IPS-NIHi7 (cell line): ENCODE data around the gene RHOT2.
A peak's percentile ranks its signal among the peaks of the same experiment; 100 is the strongest.
"Not testable (repeated sequence)": the region's sequence is repeated elsewhere in the genome, so short reads cannot be mapped to it uniquely, and the experiment has no call there.

ENCODE experiments used
- DNase-seq: peaks from one replicate; pipeline ENCODE4 v3.0.0; 2012; ENCODE audit warnings: mixed read lengths; ENCODE audit errors: extremely low spot score

The RHOT2 gene

DNA sequence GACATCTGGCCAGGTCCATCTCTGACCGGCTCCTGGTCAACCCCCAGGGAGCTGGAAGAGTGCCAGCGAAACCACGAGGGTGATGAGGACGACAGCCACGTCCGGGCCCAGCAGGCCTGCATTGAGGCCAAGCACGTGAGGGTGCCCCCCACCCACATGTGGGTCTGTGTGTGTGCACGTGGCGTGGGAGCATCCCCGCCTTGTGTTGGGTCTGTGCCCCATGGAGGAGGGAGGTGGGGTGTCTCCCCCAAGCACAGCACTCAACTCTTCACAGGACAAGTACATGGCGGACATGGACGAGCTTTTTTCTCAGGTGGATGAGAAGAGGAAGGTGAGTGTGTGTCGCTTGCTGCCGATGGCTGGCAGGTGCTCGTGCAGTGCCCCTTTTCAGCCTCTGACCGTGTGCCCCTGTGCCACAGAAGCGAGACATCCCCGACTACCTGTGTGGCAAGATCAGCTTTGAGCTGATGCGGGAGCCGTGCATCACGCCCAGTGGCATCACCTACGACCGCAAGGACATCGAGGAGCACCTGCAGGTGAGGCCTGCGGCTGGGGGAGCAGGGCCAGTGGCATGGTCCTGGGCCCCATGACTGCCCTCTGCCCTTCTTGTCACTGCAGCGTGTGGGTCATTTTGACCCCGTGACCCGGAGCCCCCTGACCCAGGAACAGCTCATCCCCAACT is 14.0 kb downstream of the RHOT2 start:
- DNase-seq: no peak

DNA sequence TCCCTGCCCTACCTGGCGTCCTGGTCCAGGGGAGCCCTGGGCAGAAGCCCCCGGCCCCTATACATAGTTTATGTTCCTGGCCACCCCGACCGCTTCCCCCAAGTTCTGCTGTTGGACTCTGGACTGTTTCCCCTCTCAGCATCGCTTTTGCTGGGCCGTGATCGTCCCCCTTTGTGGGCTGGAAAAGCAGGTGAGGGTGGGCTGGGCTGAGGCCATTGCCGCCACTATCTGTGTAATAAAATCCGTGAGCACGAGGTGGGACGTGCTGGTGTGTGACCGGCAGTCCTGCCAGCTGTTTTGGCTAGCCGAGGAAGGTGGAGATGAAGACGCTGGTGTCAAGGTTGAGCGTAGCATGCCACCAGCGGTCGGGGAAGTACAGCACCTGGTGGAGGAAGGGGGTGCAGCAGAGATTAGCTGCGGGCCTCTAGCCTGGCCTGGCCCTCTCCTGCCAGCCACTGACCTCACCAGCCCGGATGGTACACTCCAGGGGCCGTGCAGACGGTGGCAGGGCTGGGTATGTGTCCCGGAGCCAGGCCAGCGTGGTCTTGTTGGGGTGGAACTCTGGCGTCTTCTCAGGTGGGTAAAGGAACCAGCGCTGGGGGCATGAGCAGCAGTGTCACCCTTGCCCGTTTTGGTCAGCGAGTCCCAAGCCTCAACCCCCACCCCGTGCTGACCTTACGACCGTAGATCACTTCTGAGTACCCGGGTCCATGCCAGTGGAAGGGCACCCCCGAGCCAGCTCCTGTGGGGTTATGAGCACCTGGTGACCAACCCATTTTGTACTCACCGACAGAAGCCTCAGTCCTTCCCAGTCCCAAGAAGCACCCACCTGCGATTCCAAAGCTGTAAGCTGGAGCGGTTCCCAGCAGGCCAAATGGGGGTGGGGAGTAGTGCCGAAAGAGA is 14.8 kb downstream of the RHOT2 start:
- DNase-seq: no peak

DNA sequence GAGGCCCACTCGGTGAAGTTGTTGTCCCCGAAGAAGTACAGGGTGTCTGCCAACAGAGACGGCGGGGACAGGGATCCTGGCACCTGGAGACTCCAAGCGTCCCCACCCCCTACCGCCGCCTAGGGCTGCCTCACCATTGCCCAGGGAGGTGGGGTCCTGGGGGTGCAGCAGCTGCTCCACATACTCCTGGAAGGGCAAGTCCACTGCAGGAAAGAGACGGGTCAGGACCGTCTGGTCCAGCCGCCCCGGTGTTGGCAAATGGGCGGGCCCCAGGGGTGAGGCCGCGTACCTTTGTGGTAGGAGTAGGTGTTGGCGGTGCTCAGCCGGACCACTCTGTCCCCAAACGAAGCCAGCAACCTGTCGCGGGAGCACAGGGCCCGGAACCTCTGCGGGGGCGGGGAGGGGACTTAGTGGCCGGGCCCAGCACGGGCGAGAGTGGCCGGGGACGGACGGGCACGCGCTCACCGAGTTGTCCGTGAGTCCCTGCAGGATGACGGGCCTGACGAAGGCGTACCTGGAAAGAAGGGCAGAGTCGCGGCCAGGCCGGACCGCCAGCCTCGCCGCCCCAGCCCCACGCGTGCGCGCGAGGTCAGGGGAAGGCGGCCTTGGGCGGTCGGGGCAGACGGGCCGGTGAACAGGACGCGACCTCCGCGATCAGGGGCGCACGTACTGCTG is 15.6 kb downstream of the RHOT2 start:
- no peak for DNase-seq

DNA sequence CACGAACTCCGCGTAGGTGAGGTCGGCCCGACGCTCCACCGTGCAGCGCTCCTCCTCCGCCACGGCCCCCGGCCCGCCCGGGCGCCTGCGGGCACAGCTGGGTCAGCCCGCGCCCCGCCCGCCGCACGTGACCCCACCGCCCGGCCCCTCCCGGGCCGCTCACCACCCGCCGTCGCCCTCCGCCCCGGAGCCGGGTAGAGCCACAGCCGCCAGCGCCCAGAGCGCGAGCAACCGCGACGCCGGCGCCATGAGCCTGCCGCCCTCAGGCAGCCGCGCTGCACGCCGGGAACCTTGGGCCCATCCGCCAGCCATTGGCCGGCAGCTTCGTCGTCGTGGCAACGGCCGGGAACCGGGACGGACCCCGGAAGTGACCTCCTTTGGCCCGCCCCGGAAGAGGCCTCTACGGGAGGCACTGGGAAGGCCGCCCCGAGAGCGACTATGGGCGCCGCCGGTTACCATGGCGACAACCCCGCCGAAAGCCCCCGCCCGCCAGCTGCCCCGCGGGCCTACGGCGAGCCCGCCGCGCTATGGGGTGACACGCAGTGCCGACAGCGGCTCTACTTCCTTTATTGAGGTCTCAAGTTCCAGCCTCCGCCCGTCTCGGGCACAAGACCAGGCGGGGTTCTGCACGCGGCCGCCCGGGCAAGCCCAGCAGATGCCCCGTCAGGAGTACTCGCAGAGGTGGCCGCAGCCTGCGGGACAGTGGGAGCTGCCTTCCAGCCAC is 16.3 kb downstream of the RHOT2 start, which contains the start of gene JMJD8:
Gene JMJD8, minus strand, starts transcription at position 264 of the 724 bp plus-strand sequence. Its CDS starts 15 bp downstream, at position 249.
- DNase-seq: peak; percentile 94

DNA sequence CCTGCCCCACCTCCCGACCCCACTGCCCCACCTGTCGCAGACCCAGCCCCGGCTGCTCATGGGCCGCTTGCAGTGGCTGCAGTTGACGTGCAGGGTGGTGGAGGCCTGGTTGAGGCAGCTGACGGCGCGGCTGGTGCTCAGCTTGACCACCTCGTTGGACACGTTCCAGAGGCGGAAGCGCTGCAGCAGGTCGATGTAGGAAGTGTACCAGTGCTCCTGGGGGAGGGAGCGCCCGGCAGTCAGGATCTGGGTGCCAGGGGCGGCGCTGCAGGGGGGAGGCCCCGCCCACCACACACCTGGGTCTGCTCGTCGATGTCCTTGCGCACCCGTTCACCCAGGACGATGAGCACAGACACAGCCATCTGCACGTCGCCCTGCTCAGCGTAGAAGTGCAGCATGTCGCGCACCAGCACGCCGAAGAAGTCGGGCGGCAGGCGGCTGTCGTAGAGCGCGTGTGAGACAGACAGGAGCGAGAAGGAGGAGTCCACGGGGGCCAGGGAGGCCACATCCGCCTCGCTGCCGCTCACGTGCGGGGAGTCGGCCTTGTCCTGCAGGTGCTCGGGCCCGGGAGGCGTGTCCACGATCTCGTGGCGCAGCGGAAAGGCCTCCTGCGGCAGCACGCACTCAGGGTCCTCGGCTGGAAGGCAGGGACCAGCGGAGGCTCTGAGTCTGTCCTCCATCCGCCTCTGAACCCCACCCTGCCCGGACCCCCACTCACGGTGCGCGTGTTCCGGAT is 17.2 kb downstream of the RHOT2 start:
- DNase-seq: no peak

DNA sequence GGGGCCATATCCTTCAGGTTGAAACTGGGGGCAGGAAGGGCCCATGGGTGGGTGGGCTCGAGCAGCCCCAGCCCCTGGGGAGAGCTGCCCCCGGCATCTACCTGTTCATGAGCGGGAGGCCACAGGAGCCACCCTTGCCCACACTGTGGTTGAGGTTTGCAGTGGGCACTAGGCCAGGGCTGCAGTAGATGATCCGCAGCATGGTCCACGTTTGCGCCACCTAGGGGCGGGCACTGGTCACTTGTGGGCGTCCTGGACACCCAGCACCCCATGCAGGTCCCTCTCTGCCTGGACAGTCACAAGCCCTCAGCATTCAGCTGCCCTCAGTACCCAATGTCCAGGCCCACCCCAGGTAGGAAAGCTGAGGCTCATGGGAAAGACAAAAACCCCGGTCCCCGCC is 18.0 kb downstream of the RHOT2 start:
- no peak for DNase-seq

DNA sequence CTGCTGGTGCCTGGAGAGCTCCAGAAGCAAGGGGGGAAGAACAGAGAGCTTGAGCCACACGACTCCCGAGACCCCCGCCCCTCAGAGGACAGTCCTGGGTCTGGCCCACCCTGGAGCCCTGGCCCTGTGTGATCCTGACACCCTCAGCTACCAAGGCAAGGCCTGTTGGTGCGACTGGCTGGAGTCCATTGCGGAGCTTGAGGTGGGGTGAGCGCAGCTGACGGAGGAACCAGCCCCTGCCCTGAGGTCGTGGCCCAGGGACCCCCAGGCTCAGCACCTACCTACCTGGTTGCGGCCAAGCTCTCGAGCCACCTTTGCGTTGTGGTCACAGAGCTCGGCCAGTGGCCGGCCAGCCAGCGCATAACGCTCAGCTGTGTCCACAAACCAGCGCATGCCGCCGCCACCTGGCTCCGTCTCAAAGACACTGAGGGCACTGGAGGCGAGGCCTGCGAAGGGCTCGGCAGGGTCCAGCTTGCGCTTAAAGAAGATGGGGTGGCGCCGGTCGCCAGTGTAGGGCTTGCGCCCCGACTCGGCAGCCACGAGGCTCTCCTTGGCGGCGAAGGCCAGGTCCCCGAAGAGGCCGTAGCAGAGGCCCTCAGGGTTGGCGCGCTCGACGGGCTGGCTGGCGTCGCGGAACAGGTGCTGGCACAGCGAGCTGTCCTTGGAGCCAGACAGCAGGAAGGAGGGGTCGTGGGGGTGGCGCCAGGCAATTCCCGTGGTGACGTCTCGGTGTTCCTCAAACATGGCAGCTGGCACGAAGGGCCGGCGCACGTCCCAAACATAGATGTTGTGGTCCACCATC is 18.7 kb downstream of the RHOT2 start:
- no peak for DNase-seq

DNA sequence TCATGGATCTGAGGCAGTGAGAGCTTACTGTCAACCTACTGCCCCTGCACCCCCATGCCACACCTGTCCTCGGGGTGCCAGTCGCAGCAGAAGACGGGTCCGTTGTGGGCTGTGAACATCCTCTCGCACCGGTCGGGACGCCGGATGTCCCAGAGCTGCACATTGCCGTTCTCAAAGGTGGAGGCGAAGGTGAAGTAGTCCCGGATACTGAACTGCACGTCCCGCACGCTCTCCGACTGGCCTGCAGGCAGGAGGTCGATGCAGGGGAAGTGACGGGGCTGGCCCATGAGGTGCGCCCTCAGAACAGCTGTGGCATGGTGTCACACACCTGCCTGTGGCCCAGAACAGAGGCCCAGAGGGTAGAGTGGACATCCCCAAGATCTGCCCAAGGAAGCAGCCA is 19.6 kb downstream of the RHOT2 start:
- no peak for DNase-seq

DNA sequence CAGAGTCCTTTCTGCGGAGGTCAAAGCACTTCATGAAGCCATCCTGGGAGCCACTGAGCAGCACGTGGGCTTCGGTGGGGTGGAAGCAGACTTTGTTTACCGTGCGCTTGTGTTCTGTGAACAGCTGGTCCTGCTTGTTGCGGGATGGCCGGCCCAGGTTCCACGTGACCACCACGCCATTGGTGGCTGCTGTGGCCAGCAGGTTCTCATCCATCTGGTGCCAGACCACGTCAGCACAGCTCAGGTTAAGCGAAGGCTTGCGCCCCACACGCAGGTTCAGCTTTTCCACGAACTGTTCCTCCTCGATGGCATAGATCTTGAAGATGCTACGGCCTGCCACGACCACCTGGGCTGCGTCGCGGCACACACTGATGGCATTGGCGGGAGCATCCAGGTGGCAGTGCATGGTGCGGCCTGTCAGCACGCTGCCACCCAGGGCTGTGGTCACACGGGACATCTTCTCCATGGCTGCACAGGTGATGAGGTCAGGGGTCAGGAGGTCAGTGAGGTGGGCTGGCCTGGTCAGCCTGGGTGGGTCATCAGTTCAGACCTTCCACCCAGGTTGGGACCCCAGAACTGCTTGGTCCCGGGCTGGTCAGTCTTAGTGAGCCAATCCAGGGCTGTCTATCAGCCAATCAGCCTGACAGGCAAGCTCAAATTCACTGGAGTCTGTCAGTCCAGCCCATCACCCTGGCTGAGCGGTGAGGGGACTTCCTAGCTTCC is 21.4 kb downstream of the RHOT2 start:
- DNase-seq: no peak

DNA sequence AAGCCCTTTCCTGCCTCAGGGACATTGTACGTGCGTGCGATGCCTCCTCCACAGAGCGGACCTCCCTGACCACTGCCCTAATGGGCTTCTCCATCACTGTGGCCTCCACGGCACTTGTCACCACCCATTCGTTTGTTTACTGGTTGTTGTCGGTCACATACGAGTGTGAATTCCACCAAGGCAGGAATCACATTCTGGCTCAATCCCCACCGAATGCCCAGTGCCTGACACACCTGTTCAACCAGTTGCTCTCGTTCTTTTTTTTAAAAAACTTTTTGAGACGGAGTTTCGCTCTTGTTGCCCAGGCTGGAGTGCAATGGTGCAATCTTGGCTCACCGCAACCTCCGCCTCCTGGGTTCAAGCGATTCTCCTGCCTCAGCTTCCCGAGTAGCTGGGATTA is 23.3 kb downstream of the RHOT2 start:
- DNase-seq: not testable (repeated sequence)

DNA sequence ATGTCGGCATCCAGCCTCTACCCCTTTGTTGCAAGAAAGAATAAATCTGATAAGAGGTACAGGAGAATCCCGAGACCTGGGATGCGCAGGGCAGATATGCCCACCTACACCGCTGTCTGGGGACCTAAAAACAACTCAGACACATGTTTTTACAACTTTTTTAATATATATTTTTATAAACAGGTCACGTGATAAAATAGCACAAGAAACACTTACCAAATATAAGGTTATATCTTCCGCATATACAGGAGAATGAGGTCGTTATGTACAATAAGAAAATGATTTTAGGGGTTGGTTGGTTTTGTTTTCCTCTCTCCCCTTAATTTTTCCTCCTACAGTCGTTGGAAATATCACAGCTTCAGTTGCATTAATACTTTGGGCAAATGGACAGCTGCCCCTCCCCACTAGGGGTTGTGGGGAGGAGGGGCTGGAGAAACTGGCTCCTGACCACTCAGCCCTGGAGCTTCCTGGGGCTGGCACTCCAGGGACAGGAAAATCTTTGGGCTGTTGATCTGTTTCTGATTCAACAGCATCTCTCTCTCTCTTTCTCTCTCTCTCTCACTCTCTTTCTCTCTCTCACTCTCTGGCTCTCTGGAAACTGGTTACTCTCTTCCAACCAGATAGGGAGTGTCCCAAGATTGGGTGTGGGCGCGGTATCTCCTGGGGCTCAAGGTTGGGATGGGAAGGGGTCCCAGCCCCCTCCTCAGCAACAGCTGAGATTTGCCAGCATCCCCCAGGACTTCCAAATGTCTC is 24.6 kb downstream of the RHOT2 start:
- DNase-seq: no peak

DNA sequence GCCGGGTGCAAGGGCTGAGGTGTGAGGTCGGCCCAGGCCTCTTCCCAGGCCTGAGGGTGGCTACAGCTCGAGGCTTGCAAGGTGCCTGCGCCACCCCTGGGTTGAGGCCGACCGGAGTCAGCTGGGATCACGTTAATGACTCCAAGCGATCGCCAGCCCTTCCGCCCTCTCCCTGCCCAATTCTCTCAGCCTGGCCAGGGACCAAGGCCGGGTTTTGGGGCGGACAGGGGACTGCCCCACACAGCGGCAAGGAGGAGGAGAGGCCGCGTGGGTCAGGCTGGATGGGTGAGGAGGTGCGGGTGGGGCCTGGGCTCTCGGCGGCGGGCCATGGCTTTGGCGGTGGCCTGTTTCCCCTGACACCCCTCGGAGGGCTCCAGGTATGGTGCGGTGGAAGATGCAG is 25.4 kb downstream of the RHOT2 start:
- no peak for DNase-seq

DNA sequence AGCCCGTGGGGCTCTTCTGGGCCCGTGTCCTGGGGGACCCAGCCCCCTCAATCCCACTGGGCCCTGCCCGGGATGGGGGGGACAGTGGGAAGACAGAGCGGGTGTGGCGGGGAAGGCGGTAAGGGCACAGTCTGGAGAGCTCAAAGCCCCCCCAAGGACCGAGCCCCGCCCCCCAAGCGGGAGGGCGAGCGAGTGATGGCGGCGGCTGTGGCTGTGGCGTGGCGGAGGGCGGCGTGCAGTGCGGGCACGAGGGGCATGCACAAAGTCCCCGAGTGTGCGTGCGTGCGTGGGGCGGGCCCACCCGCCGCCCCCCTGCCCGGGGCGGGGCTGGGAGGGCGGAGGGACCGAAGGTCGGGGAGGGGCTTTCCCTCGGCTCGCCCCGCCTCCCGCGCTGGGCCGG is 25.8 kb downstream of the RHOT2 start:
- no peak for DNase-seq

DNA sequence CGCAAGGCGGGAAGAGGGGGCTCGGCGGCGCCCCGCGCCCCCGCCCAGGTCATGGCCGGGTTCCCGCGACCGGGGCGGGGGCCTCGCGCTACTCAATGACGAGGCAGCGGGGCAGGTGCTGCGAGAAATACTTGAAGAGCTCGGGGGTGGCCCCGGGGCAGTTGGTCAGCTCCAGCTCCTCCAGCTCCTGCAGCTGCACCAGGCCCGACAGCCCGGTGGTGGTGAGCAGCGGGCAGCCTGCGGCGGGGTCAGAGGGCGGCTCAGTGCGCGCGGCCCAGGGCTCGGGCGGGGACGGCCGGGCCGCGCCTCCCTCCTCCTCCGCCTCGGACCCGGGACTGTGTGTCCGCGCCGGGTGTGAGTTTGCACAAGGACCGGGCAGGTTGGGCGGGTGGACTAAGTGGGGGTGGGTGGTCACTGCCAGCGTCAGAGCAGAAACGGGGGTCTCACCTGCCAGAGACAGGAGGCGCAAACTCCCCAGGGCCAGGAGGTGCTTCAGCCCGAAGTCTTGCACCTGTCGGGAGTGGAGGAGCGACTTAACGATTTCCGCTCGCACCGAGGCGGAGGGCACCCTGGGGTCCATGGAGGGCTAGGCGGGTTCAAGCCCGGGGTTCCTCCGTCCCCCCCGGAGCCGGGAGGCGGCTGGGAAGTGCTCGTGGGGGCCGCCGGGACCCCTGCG is 26.4 kb downstream of the RHOT2 start:
- no peak for DNase-seq

DNA sequence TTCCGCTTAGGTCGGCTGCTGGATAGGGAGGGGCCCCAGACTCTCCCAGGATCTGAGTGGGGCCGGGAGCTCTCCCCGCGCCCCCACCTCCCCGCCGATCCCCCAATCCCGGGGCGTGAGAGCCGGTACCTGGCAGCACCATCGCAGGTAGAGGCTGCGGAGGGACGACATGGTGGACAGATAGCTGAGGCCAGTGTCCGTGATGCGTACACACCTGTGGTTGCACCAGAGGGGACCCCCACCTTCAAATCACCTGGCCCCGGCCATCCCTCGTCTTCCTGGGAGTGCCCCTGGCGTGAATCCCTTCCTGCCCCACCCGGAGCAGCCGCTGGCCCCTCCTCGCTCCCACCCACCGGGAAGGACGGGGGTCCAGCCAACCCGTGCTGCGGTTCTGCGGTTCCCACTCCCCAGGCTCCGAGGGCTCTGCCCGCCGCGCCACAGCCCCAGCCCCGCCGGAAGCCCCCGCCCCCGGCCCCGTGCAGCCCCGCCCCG is 27.0 kb downstream of the RHOT2 start:
- DNase-seq: peak; percentile 77

DNA sequence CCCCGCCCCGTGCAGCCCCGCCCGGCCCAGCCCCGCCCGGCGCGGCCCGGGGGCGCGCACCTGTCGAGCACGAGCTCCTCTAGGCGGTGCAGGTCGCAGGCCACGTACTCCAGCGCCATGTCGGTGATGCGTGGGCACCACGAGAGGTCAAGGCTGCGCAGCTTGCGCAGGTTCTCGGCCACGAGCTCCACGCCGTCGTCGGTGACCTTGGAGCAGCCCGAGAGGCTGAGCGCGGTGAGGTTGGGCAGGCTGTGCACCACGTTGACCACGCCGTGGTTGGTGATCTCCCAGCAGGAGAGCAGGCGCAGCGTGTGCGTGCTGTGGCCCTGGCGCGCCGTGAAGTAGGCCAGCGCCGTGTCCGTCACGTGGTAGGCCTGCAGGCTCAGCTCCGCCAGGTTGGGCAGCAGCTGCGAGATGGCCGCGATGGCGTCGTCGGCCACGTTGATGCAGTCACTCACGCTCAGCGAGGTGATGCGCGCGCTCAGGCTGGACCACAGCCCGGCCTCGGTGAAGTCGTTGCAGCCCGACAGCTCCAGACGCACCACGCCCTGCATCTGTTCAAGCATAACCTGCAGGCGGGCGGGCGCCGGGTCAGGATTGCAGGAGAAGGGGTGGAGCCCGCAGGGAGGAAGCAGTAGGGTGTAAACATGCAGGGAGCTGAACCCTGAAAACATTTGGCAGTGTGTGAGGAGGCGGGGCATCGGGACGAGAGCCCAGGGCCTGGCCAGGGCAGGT is 27.6 kb downstream of the RHOT2 start:
- no peak for DNase-seq

DNA sequence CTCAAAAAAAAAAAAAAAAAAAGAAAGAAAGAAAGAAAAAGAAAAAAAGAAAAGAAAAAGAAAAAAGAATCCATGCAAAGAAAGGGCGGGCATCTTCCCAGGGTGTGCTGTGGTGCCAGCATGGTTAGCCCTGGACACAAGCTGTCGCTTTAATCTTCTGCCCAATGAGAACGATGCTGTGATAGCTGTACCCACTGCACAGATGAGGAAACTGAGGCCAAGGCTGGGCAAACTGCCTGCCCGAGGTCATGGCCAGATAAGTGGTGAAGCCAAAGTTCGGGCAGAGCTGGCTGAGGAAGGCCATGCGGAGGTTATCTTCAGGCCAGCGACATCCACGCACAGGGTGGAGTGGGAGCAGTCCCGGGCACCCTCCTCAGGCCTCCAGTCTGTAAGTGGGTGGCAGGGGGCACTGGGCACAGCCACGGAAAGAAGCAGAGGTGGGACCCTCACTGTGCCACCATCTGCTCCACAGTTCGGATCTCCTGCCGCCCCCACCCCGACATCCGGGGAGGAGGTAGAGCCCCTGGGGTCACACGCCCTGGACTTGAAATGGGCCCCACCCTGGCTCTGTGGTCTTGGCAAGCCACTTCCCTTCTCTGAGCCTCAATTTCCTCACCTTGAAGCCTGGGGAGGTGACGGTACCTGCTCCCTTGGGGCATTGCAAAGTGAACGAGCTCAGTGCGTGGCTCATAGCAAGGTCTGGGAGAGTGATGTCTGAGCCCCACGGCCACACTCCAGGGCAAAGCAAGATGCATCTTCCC is 31.2 kb downstream of the RHOT2 start:
- no peak for DNase-seq
